Panc1 (cell line): ENCODE data around the gene SCFD1. TPM values are rescaled to one million over a fixed set of nuclear protein-coding genes. Genes with fewer than 3 reads are reported as not detected.

ENCODE experiments used
- ATAC-seq: fragments of 200-7000 bp; cut with Tn5 transposase; 2 replicates; pipeline ENCODE4 v1.9.1; 2020; ENCODE audit warnings: mild to moderate bottlenecking, moderate library complexity
- BruUV-seq: library from RNA; stranded (reverse); fragments of 400-500 nt; replicated peaks from 2 replicates; lab custom pipeline; 2021; lab: Mats Ljungman, UMichigan
- CTCF ChIA-PET: fragments of 300-600 bp; sonication (Branson Sonifier 250); formaldehyde crosslinking; loops from one replicate; lab custom pipeline; 2022; ENCODE audit warnings: antibody characterized with exemption; lab: Charles Lee
- POLR2A ChIA-PET: fragments of 300-600 bp; sonication (Branson Sonifier 250); formaldehyde crosslinking; loops from one replicate; lab custom pipeline; 2022; ENCODE audit warnings: antibody characterized with exemption; lab: Charles Lee
- DNase-seq: peaks from one replicate; pipeline ENCODE4 v3.0.0-alpha.2; 2010; ENCODE audit warnings: low read depth, low spot score
- H3K27ac ChIP-seq: 2 replicates; pipeline ENCODE4 v1.5.1; 2011; ENCODE audit warnings: mild to moderate bottlenecking, low read length, inconsistent platforms
- H3K27me3 ChIP-seq: fragments of 200-500 bp; sonication (Bioruptor generic); 2 replicates; pipeline ENCODE4 v1.6.0; 2014; ENCODE audit warnings: low read length, inconsistent platforms; ENCODE audit not compliant: control insufficient read depth, insufficient read depth
- H3K36me3 ChIP-seq: fragments of 200-500 bp; sonication (Bioruptor generic); 2 replicates; pipeline ENCODE4 v1.5.1; 2014; ENCODE audit warnings: inconsistent platforms, mild to moderate bottlenecking, low read length, moderate library complexity; ENCODE audit not compliant: control insufficient read depth, insufficient read depth
- H3K4me1 ChIP-seq: 2 replicates; pipeline ENCODE4 v1.5.1; 2011; ENCODE audit warnings: inconsistent platforms, mild to moderate bottlenecking, low read length, moderate library complexity; ENCODE audit not compliant: control insufficient read depth, insufficient read depth
- H3K4me3 ChIP-seq, 2 experiments: 2 replicates each; pipeline ENCODE4 v1.5.1; 2011 to 2012; ENCODE audit warnings: low read depth in 2 of 2, low read length in 2 of 2, mild to moderate bottlenecking in 2 of 2, inconsistent platforms in 1 of 2, moderate library complexity in 1 of 2
- H3K9me3 ChIP-seq: fragments of 200-500 bp; sonication (Bioruptor generic); 2 replicates; pipeline ENCODE4 v1.5.1; 2014; ENCODE audit warnings: low read depth, mild to moderate bottlenecking, inconsistent platforms, low read length, moderate library complexity; ENCODE audit not compliant: control insufficient read depth, insufficient read depth
- CTCF ChIP-seq: fragments of 450-650 bp; IDR thresholded peaks from 2 replicates; pipeline ENCODE4 v1.5.1; 2017; ENCODE audit warnings: mild to moderate bottlenecking
- POLR2AphosphoS5 ChIP-seq: IDR thresholded peaks from 2 replicates; pipeline ENCODE4 v1.6.1; 2012; ENCODE audit warnings: mild to moderate bottlenecking, low read depth, low read length, moderate library complexity
- REST ChIP-seq, 2 experiments: IDR thresholded peaks; 2 replicates each; pipeline ENCODE4 v1.6.1; 2011 to 2012; ENCODE audit warnings: low read depth in 2 of 2, control low read depth in 1 of 2, low read length in 1 of 2, mild to moderate bottlenecking in 1 of 2, moderate library complexity in 1 of 2; ENCODE audit not compliant: insufficient read depth in 1 of 2
- SIN3A ChIP-seq: IDR thresholded peaks from 2 replicates; pipeline ENCODE4 v1.6.1; 2012; ENCODE audit warnings: low read depth, mild to moderate bottlenecking, low read length, moderate library complexity, borderline replicate concordance; ENCODE audit not compliant: insufficient read depth
- TCF7L2 ChIP-seq: IDR thresholded peaks from 2 replicates; pipeline ENCODE4 v1.6.1; 2011; ENCODE audit warnings: mild to moderate bottlenecking, low read depth, low read length, inconsistent platforms
- in situ Hi-C: cut with HindIII; loops from 2 replicates; pipeline ENCODE4 v1.10.0; 2016; ENCODE audit warnings: low sequenced_read_pairs, low pct_unique_long_range_greater_than_20kb
- intact Hi-C: fragments of 100-400 bp; cut with micrococcal nuclease; formaldehyde crosslinking; loops from one replicate; pipeline ENCODE4 v1.10.0; 2022; ENCODE audit not compliant: unreplicated experiment
- total RNA-seq: library from RNA; stranded (reverse); gene quantifications from one replicate; pipeline ENCODE4 v1.2.1, GENCODE V29; 2021; ENCODE audit not compliant: unreplicated experiment

SCFD1 gene
- total RNA-seq, 1 experiment from 2014 or later: 43.8 TPM

GRCh38 chr14:30614155-30614554 is 8.0 kb upstream of the SCFD1 start:
- CTCF ChIA-PET: no interaction called here
- Histone ChIP-seq H3K4me1 (no peaks in the 10 kb centered on the region), H3K9me3 (no peaks in the 10 kb centered on the region), H3K4me3 (no peak overlapping the region), H3K27ac (no peak overlapping the region), H3K27me3 (no peaks in the 10 kb centered on the region), H3K36me3 (peaks cover 15% of the 10 kb centered on the region)
- no TSS peak for BruUV-seq
- DNase-seq: no peak
- in situ Hi-C loops: no loop called here
- TF ChIP-seq TCF7L2: no peak
- no peak for TF ChIP-seq POLR2AphosphoS5
- TF ChIP-seq SIN3A: no peak
- TF ChIP-seq REST (IDR thresholded peaks at IDR 0.05; ENCODE audit: insufficient read depth in 1 of 2, low read depth in 2 of 2, low read length in 1 of 2): no peak
- TF ChIP-seq CTCF: no peak
- no peak for ATAC-seq
- POLR2A ChIA-PET: no interaction called here
- intact Hi-C loops: no loop called here

GRCh38 chr14:30620178-30620577 is 1.9 kb upstream of the SCFD1 start:
- Histone ChIP-seq H3K27me3 (no peaks in the 10 kb centered on the region), H3K4me3 (no peak overlapping the region), H3K36me3 (peaks cover 19% of the 10 kb centered on the region), H3K9me3 (no peaks in the 10 kb centered on the region), H3K27ac (no peak overlapping the region), H3K4me1 (peaks cover 3% of the 10 kb centered on the region; the same call in 1 of the 2 replicates)
- ChIA-PET CTCF (no interaction called here), POLR2A (no interaction called here)
- no peak for DNase-seq
- TF ChIP-seq POLR2AphosphoS5 (no peak), SIN3A (no peak), CTCF (no peak), TCF7L2 (no peak), REST (IDR thresholded peaks at IDR 0.05; ENCODE audit: insufficient read depth in 1 of 2, low read depth in 2 of 2, low read length in 1 of 2) (no peak)
- intact Hi-C loops (no loop called here), in situ Hi-C loops (no loop called here)
- no peak for ATAC-seq
- no TSS peak for BruUV-seq
